Measurements from ENCODE around the gene MAEA. TPM values are rescaled to one million over a fixed set of nuclear protein-coding genes. Genes with fewer than 3 reads are reported as not detected.

Gene MAEA
- total and polyA plus RNA-seq, 7 donors: 26.7 to 41.6 (median 38.1) TPM

DNA sequence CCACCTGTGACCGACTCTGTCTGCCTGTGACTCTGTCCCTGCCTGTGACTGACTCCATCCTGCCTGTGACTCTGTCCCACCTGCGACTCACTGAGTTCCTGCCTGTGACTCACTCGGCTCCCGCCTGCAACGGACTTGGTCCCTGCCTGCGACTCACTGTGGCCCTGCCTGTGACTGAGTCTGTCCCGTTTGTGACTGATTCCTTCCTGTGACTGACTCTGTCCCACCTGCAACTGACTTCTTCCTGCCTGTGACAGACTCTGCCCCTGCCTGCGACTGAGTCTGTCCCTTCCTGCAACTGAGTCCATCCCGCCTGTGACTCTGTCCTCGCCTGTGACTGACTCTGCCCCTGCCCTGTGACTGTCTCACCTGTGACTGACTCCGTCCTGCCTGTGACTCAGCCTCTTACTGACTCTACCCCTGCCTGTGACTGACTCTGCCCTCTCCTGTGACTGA, 47.7 kb downstream of the MAEA start:
- Histone ChIP-seq H3K9me3 (no peaks in the 10 kb centered on the region), H3K27me3 (ENCODE audit: insufficient read depth in 3 of 3, low read length in 2 of 3) (no peaks in the 10 kb centered on the region), H3K27ac (no peak overlapping the region), H3K4me1 (no peaks in the 10 kb centered on the region), H3K36me3 (ENCODE audit: insufficient read depth in 1 of 2, low read depth in 1 of 2) (peaks cover 13 to 78% of the 10 kb centered on the region in 2 donors), H3K4me3 (no peak overlapping the region)
- no peak for TF ChIP-seq CTCF (IDR thresholded peaks at IDR 0.05)
- intact Hi-C loops (cut with DNase I): no loop called here
- DNase-seq (no peak), ATAC-seq (peak; percentile 20 to 55 (median 40))
- 82 to 84% (median 84%) methylated on average over 11 of the region's 11 CpGs for WGBS, 3 donors

DNA sequence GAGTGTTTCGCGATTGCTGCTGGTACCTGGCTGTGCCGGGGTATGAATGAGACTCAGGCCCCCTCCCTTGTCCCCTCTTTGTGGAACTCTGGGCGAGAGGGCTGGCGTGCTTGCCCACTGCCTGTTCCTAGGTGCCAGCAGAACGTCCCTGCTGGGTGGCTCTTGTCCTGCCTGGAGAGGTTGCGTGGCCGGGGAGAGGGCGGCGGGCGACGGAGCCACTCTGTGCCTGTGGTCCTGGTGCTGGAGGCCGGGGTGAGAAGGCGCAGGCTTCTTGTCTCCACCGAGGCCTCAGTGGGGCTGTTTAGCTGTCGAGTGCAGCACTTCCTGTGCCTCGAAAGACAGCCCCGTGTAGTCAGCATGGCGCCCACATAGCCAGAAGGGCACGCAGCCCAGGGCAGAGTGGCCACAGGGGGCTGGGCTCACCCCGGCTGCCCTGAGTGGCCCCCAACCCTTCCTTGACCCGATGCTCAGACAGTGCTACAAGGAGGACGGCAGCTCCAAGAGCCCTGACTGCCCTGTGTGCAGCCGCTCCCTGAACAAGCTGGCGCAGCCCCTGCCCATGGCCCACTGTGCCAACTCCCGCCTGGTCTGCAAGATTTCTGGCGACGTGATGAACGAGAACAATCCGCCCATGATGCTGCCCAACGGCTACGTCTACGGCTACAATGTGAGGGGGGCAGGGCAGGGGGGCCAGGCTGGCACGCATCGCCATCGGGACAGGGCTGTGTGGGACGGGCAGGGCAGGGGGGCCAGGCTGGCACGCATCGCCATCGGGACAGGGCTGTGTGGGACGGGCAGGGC, 48.5 kb downstream of the MAEA start:
- Histone ChIP-seq H3K27me3 (ENCODE audit: insufficient read depth in 3 of 3, low read length in 2 of 3) (no peaks in the 10 kb centered on the region), H3K4me1 (no peaks in the 10 kb centered on the region), H3K4me3 (no peak overlapping the region), H3K36me3 (ENCODE audit: insufficient read depth in 1 of 2, low read depth in 1 of 2) (peaks cover 13 to 72% of the 10 kb centered on the region in 2 donors), H3K9me3 (no peaks in the 10 kb centered on the region), H3K27ac (no peak overlapping the region)
- intact Hi-C loops (cut with DNase I): no loop called here
- no peak for ATAC-seq
- 92 to 96% (median 94%) methylated on average over 41 of the region's 41 CpGs for WGBS, 3 donors
- no peak for DNase-seq
- TF ChIP-seq CTCF (IDR thresholded peaks at IDR 0.05): no peak

DNA sequence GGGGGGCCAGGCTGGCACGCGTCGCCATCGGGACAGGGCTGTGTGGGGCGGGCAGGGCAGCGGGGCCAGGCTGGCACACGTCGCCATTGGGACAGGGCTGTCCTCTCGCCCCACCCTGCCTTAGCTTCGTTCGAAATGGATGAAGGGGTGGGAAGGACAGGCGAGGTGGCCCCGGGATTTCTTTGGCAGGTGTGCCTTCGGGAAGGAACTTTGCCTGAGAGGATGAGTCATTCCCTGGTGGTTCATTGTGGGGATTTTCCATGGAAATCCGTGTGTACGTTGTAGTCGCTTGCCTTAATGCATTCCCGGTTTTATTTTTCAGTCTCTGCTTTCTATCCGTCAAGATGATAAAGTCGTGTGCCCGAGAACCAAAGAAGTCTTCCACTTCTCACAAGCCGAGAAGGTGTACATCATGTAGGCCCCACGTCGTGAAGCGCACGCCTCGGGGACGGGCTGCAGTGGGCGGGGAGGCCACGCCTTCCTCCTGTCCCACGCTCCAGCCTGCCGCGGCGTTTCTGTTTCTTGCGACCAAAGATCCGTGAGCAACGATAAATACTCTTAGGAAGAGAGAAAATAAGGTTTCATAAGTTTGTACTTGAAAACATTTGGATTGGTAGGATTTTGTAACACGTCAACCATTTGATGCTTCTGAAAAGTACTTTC, 49.2 kb downstream of the MAEA start:
- DNase-seq (peak in 1 of 2 donors; percentile 4), ATAC-seq (no peak)
- no peak for TF ChIP-seq CTCF (IDR thresholded peaks at IDR 0.05)
- Histone ChIP-seq H3K4me3 (no peak overlapping the region), H3K27ac (no peak overlapping the region), H3K27me3 (ENCODE audit: insufficient read depth in 3 of 3, low read length in 2 of 3) (no peaks in the 10 kb centered on the region), H3K36me3 (ENCODE audit: insufficient read depth in 1 of 2, low read depth in 1 of 2) (peaks cover 13 to 70% of the 10 kb centered on the region in 2 donors), H3K9me3 (no peaks in the 10 kb centered on the region), H3K4me1 (no peaks in the 10 kb centered on the region)
- WGBS, 3 donors: 93 to 95% (median 94%) methylated on average over 38 of the region's 38 CpGs
- intact Hi-C loops (cut with DNase I): no loop called here

DNA sequence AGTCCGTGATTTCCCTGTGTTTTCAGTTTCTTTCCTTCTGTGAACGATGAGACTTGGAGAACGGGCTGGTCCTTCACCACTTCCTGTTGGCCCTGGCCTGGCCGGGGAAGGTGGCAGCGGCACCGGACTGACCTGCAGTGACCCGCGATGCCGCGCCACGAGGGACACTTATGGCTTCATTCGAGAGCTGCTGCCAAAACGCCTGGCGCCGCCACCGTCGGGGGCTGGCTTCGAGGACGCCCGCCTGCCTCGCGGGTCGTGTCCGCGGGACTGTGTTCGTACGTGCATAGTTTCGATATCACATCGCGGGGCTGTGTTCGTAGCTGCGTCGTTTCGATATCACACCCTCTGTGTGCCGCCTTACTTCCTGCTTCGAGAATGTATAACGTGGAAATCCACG, 49.8 kb downstream of the MAEA start:
- no peak for TF ChIP-seq CTCF (IDR thresholded peaks at IDR 0.05)
- DNase-seq (no peak), ATAC-seq (no peak)
- Histone ChIP-seq H3K4me1 (no peaks in the 10 kb centered on the region), H3K4me3 (no peak overlapping the region), H3K9me3 (no peaks in the 10 kb centered on the region), H3K27me3 (ENCODE audit: insufficient read depth in 3 of 3, low read length in 2 of 3) (no peaks in the 10 kb centered on the region), H3K27ac (no peak overlapping the region), H3K36me3 (ENCODE audit: insufficient read depth in 1 of 2, low read depth in 1 of 2) (peaks cover 12 to 65% of the 10 kb centered on the region in 2 donors)
- intact Hi-C loops (cut with DNase I): no loop called here
- 96 to 97% (median 96%) methylated on average over 38 of the region's 38 CpGs for WGBS, 3 donors

All from psoas muscle (tissue), 8 donors.